Right lobe of liver (tissue), 6 donors: ENCODE results near the gene LRRC45. TPM values are rescaled to one million over a fixed set of nuclear protein-coding genes. Genes with fewer than 3 reads are reported as not detected.

Source experiments
- ATAC-seq, 4 donors: fragments of 200-7000 bp; cut with Tn5 transposase; one replicate each; pipeline ENCODE4 v1.9.1; 2020; ENCODE audit warnings: mild to moderate bottlenecking in 4 of 4, moderate library complexity in 4 of 4
- DNase-seq, 3 donors: peaks; one replicate each; pipeline ENCODE4 v3.0.0-alpha.2; 2020
- H3K27ac ChIP-seq, 3 donors: fragments of 200-600 bp; one replicate each; pipeline ENCODE4 v1.8.0; 2022
- H3K27me3 ChIP-seq, 2 donors: fragments of 200-600 bp; one replicate each; pipeline ENCODE4 v1.8.0; 2022
- H3K36me3 ChIP-seq, 4 donors: fragments of 200-600 bp; sonication (generic) in 1 of 4; one replicate each; pipeline versions ENCODE4 v1.5.1 to v1.8.0; 2017 to 2022; ENCODE audit warnings: control low read depth in 1 of 4
- H3K4me1 ChIP-seq, 4 donors: fragments of 200-600 bp; sonication (generic) in 1 of 4; one replicate each; pipeline versions ENCODE4 v1.5.1 to v1.8.0; 2017 to 2022; ENCODE audit warnings: control low read depth in 1 of 4
- H3K4me3 ChIP-seq, 3 donors: fragments of 200-600 bp; one replicate each; pipeline ENCODE4 v1.8.0; 2022
- H3K9me3 ChIP-seq, 4 donors: fragments of 200-600 bp; sonication (generic) in 1 of 4; one replicate each; pipeline versions ENCODE4 v1.5.1 to v1.8.0; 2017 to 2022; ENCODE audit warnings: control low read depth in 1 of 4
- POLR2A ChIP-seq: fragments of 450-650 bp; IDR thresholded peaks from one replicate; pipeline ENCODE4 v1.6.1; 2017; ENCODE audit warnings: antibody characterized with exemption, mild to moderate bottlenecking
- WGBS: methylation state at CpG from one replicate; pipeline ENCODE4 v1.1.6; 2018; ENCODE audit warnings: low coverage, low lambda C conversion rate; ENCODE audit not compliant: insufficient coverage; ENCODE audit errors: missing lambda C conversion rate; 5-methylcytosine and 5-hydroxymethylcytosine counted together
- intact Hi-C, 2 donors: fragments of 100-400 bp; cut with DNase I; formaldehyde crosslinking; loops; one replicate each; pipeline versions ENCODE4 v1.11.2 to v1.14.1; 2022
- total RNA-seq, 6 experiments: library from RNA; depleted of rRNA in 2 of 6; stranded (reverse); fragments of >200 nt in 2 of 6; fragmentation: NEBNext Ultra II Directional in 3 of 6; extraction: Animal tissue kit (Norgen Biotek cat#: 25700) in 3 of 6; gene quantifications; one replicate each; pipeline versions ENCODE4 v1.1.0 to v1.2.4, GENCODE V29; 2016 to 2023
- TF ChIP-seq, protein P1 (sequence below), 4 donors: fragments of 200-600 bp in 3 of 4; fragments of 450-650 bp in 1 of 4; IDR thresholded peaks; one replicate each; pipeline versions ENCODE4 v1.5.1 to v1.8.0; 2016 to 2022; ENCODE audit warnings: antibody characterized with exemption in 4 of 4, mild to moderate bottlenecking in 2 of 4
- donor health status: DM: no; HTN: yes; CAD: no.
- donor health status: DM: no; HTN: no; CAD: no.
- donor health status: DM: no; HTN: no; CAD: no.
- donor health status: DM: no; HTN: yes; CAD: no.
- donor health status: DM: no; HTN: yes; CAD: no.

LRRC45 gene
- total RNA-seq, 6 experiments from 2014 or later = 4.9 to 15.6 (median 11.9) TPM

DNA sequence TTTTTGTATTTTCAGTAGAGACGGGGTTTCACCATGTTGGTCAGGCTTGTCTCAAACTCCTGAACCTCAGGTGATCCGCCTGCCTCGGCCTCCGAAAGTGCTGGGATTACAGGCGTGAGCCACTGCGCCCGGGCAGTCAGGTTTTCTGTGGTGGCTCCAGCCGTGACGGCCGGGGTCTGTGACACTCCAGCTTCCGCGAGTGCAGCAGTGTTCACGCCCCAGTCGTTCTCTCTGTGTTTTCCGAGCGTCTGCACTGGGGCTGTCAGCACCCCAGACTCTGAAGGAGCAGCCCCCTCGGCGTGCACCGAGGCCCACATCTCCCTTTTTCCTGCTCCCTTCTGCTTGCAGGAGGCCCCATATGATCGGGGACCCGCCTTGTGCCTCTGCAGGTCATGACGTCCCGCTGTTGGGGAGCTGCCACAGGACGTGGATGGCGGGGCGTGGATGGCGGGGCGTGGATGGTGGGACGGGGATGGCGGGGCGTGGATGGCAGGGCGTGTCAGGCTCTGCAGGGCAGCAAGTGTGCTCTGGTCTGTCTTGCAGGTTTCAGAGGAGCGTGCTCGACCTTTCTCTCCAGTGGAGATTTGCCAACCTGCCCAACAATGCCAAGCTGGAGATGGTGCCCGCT, 40.0 kb upstream of the LRRC45 start:
- Histone ChIP-seq H3K9me3 (no peaks in the 10 kb centered on the region), H3K4me3 (no peak overlapping the region), H3K4me1 (peaks cover 0 to 21% (median 6%) of the 10 kb centered on the region in 4 donors), H3K27me3 (no peaks in the 10 kb centered on the region), H3K36me3 (peaks cover 0 to 30% (median 12%) of the 10 kb centered on the region in 4 donors), H3K27ac (no peak overlapping the region)
- intact Hi-C loops = no loop called here
- no peak for DNase-seq
- no peak for TF ChIP-seq POLR2A
- TF ChIP-seq, protein P1, sequence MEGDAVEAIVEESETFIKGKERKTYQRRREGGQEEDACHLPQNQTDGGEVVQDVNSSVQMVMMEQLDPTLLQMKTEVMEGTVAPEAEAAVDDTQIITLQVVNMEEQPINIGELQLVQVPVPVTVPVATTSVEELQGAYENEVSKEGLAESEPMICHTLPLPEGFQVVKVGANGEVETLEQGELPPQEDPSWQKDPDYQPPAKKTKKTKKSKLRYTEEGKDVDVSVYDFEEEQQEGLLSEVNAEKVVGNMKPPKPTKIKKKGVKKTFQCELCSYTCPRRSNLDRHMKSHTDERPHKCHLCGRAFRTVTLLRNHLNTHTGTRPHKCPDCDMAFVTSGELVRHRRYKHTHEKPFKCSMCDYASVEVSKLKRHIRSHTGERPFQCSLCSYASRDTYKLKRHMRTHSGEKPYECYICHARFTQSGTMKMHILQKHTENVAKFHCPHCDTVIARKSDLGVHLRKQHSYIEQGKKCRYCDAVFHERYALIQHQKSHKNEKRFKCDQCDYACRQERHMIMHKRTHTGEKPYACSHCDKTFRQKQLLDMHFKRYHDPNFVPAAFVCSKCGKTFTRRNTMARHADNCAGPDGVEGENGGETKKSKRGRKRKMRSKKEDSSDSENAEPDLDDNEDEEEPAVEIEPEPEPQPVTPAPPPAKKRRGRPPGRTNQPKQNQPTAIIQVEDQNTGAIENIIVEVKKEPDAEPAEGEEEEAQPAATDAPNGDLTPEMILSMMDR (IDR thresholded peaks at IDR 0.05) = no peak
- ATAC-seq = no peak
- whole genome bisulfite sequencing = 95% methylated on average over 7 of the region's 35 CpGs

DNA sequence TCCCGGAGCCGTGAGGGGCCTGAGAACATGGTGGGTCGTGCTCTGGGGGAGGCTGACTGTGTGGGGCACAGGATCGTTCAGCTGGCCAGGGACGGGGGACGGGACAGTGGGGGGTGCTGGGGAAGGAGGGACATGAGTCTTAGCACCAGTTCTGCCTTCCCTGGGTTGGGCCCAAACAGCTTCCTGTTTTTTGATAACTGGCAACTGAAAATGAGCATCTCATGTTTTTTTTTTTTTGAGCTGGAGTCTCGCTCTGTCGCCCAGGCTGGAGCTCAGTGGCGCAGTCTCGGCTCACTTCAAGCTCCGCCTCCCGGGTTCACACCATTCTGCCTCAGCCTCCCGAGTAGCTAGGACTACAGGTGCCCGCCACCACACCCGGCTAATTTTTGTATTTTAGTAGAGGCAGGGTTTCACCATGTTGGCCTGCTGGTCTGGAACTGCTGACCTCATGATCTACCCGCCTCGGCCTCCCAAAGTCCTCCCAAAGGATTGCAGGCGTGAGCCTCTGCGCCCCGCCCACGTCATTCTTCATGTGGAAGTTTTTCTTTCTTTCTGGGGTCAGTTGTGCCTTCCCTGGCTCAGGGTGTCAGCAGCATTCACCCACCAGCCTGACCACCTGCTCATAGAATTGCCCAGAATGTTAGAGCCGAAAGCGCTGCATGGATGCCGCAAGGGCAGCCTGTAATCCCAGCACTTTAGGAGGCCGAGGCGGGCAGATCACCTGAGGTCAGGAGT, 39.3 kb upstream of the LRRC45 start:
- ATAC-seq (no peak), DNase-seq (no peak)
- H3K4me1 ChIP-seq = peaks cover 0 to 16% (median 4%) of the 10 kb centered on the region in 4 donors
- H3K36me3 ChIP-seq = peaks cover 0 to 30% (median 12%) of the 10 kb centered on the region in 4 donors
- 85% methylated on average over 15 of the region's 26 CpGs for WGBS
- intact Hi-C loops = no loop called here
- H3K27ac ChIP-seq = no peak overlapping the region
- no peak overlapping the region for H3K4me3 ChIP-seq
- TF ChIP-seq POLR2A = no peak
- TF ChIP-seq, protein P1 (IDR thresholded peaks at IDR 0.05) = no peak
- H3K27me3 ChIP-seq = no peaks in the 10 kb centered on the region
- H3K9me3 ChIP-seq = no peaks in the 10 kb centered on the region

DNA sequence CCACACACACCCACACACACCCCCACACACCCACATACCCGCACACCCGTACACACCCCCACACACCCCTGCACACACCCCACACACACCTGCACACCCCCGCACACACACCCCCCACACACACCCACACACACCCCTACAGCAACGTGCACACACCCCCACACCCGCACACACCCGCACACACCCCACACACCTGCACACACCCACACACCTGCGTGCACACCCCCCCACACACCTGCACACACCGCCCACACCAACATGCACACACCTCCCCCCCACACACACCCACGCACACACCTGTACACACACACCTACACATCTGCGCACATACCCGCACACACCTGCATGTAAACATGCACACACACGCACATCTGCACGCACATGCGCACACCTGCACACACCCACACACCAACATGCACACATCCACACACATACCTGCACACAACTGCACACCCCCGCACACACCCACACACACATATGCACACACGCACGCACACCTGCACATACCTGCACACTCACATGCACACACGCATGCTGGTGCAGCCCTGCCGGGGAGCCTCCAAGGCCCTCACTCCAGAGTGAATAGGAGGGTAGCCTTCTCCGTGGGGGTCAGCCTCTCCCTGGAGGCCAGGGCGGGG, 38.2 kb upstream of the LRRC45 start:
- ATAC-seq = no peak
- Histone ChIP-seq H3K36me3 (peaks cover 0 to 30% (median 11%) of the 10 kb centered on the region in 4 donors), H3K4me1 (peaks cover 0 to 6% (median 0%) of the 10 kb centered on the region in 4 donors), H3K27me3 (no peaks in the 10 kb centered on the region), H3K4me3 (no peak overlapping the region), H3K27ac (no peak overlapping the region), H3K9me3 (no peaks in the 10 kb centered on the region)
- TF ChIP-seq, protein P1 (IDR thresholded peaks at IDR 0.05) = no peak
- TF ChIP-seq POLR2A = no peak
- WGBS = 95% methylated on average over 12 of the region's 21 CpGs
- no peak for DNase-seq
- intact Hi-C loops = no loop called here

DNA sequence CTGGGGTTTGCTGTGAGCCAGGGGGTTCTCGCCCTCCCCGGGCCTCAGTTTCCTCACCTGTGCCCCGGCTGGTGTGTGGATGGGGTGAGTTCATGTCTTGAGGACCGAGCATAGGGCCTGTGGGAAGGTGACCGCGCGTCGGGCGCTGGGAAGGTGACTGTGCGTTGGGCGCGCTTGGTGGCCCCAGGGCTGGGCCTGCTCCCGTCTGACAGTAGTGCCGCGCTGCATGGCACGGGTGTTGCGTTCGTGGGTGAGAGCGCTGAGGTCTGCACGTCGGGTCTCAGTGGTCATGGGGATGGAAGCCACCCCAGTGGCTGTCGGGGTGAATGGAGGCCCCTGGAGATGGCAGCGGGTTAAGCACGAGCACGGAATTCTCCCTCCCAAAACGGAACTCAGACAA, 36.5 kb upstream of the LRRC45 start:
- H3K36me3 ChIP-seq = peaks cover 0 to 30% (median 11%) of the 10 kb centered on the region in 4 donors
- DNase-seq (no peak), ATAC-seq (no peak)
- TF ChIP-seq POLR2A = no peak
- TF ChIP-seq, protein P1 (IDR thresholded peaks at IDR 0.05) = no peak
- no peak overlapping the region for H3K4me3 ChIP-seq
- peaks cover 0 to 15% (median 3%) of the 10 kb centered on the region in 4 donors for H3K4me1 ChIP-seq
- no peak overlapping the region for H3K27ac ChIP-seq
- no peaks in the 10 kb centered on the region for H3K27me3 ChIP-seq
- WGBS = 96% methylated on average over 18 of the region's 26 CpGs
- intact Hi-C loops = no loop called here
- H3K9me3 ChIP-seq = no peaks in the 10 kb centered on the region
